Endothelial cell (in vitro differentiated cells): ENCODE measurements around the gene BSN. TPM values are rescaled to one million over a fixed set of nuclear protein-coding genes. Genes with fewer than 3 reads are reported as not detected.

Experiments used
- DNase-seq: peaks from one replicate; pipeline ENCODE4 v3.0.0; 2021; ENCODE audit warnings: low spot score
- H3K27ac Mint-ChIP-seq: one replicate; pipeline ENCODE4 v1.8.0; 2021; ENCODE audit warnings: mixed read lengths, inconsistent platforms; ENCODE audit not compliant: unreplicated experiment
- H3K27me3 Mint-ChIP-seq: one replicate; pipeline ENCODE4 v1.8.0; 2021; ENCODE audit warnings: mild to moderate bottlenecking, moderate library complexity, mixed read lengths, inconsistent platforms; ENCODE audit not compliant: unreplicated experiment
- H3K36me3 Mint-ChIP-seq: one replicate; pipeline ENCODE4 v1.8.0; 2021; ENCODE audit warnings: mild to moderate bottlenecking, low read depth, mixed read lengths, inconsistent platforms; ENCODE audit not compliant: unreplicated experiment
- H3K4me1 Mint-ChIP-seq: one replicate; pipeline ENCODE4 v1.8.0; 2021; ENCODE audit warnings: mild to moderate bottlenecking, mixed read lengths, inconsistent platforms; ENCODE audit not compliant: unreplicated experiment
- H3K4me3 Mint-ChIP-seq: one replicate; pipeline ENCODE4 v1.8.0; 2021; ENCODE audit warnings: mild to moderate bottlenecking, mixed read lengths, inconsistent platforms; ENCODE audit not compliant: unreplicated experiment
- H3K9me3 Mint-ChIP-seq: one replicate; pipeline ENCODE4 v1.8.0; 2021; ENCODE audit warnings: mixed read lengths, inconsistent platforms; ENCODE audit not compliant: unreplicated experiment
- CTCF ChIP-seq: fragments of 200-600 bp; sonication (generic); IDR thresholded peaks from one replicate; pipeline ENCODE4 v1.5.0; 2021; ENCODE audit warnings: antibody characterized with exemption; ENCODE audit not compliant: unreplicated experiment
- total RNA-seq: library from RNA; stranded (reverse); fragmentation: NEBNext Ultra II Directional; extraction: Animal tissue kit (Norgen Biotek cat#: 25700); gene quantifications from one replicate; pipeline ENCODE4 v1.2.1, GENCODE V29; 2021; ENCODE audit not compliant: unreplicated experiment

The BSN gene
- total RNA-seq, 1 donor from 2014 or later: 2.4 TPM

GRCh38 chr3:49656541-49657112 lies 102.3 kb downstream of the BSN start:
- Mint-ChIP-seq H3K4me3 (no peak overlapping the region), H3K27ac (no peak overlapping the region), H3K9me3 (no peaks in the 10 kb centered on the region), H3K36me3 (no peaks in the 10 kb centered on the region), H3K4me1 (no peaks in the 10 kb centered on the region), H3K27me3 (peaks cover 5% of the 10 kb centered on the region)
- no peak for TF ChIP-seq CTCF
- no peak for DNase-seq

GRCh38 chr3:49657208-49657915 lies 103.1 kb downstream of the BSN start:
- H3K9me3 Mint-ChIP-seq: no peaks in the 10 kb centered on the region

GRCh38 chr3:49658711-49659110 lies 104.4 kb downstream of the BSN start:
- DNase-seq: no peak
- Mint-ChIP-seq H3K9me3 (no peaks in the 10 kb centered on the region), H3K27ac (no peak overlapping the region), H3K27me3 (peaks cover 8% of the 10 kb centered on the region), H3K36me3 (peaks cover 3% of the 10 kb centered on the region), H3K4me3 (no peak overlapping the region), H3K4me1 (no peaks in the 10 kb centered on the region)
- TF ChIP-seq CTCF: no peak

More at GRCh38 chr3:49657208-49657915, 103.1 kb downstream of the BSN start:
- no peak for TF ChIP-seq CTCF
- DNase-seq: no peak
- H3K4me1 Mint-ChIP-seq: no peaks in the 10 kb centered on the region
- H3K36me3 Mint-ChIP-seq: peaks cover 3% of the 10 kb centered on the region
- no peak overlapping the region for H3K27ac Mint-ChIP-seq
- no peak overlapping the region for H3K4me3 Mint-ChIP-seq
- peaks cover 8% of the 10 kb centered on the region for H3K27me3 Mint-ChIP-seq

GRCh38 chr3:49659756-49660155 lies 105.5 kb downstream of the BSN start:
- Mint-ChIP-seq H3K4me1 (no peaks in the 10 kb centered on the region), H3K27ac (no peak overlapping the region), H3K27me3 (peaks cover 8% of the 10 kb centered on the region), H3K9me3 (no peaks in the 10 kb centered on the region), H3K4me3 (no peak overlapping the region), H3K36me3 (peaks cover 3% of the 10 kb centered on the region)
- no peak for TF ChIP-seq CTCF
- DNase-seq: no peak

GRCh38 chr3:49661281-49661680 lies 107.0 kb downstream of the BSN start:
- Mint-ChIP-seq H3K9me3 (no peaks in the 10 kb centered on the region), H3K4me1 (peaks cover 5% of the 10 kb centered on the region), H3K27ac (no peak overlapping the region), H3K4me3 (no peak overlapping the region), H3K36me3 (peaks cover 3% of the 10 kb centered on the region), H3K27me3 (peaks cover 8% of the 10 kb centered on the region)
- DNase-seq: no peak
- TF ChIP-seq CTCF: no peak
